B cell (primary cell): ENCODE results near the gene ST6GAL1. TPM values are rescaled to one million over a fixed set of nuclear protein-coding genes. Genes with fewer than 3 reads are reported as not detected.

Source experiments
- ATAC-seq: fragments of 200-7000 bp; cut with Tn5 transposase; one replicate; pipeline ENCODE4 v1.10.0; 2021; ENCODE audit warnings: low read depth, mild to moderate bottlenecking, moderate number of reproducible peaks, moderate library complexity
- CTCF ChIA-PET: fragments of 350-600 bp; sonication (Branson Sonifier 250); formaldehyde crosslinking; loops from one replicate; lab custom pipeline; 2021; ENCODE audit warnings: antibody characterized with exemption, inconsistent platforms; lab: Charles Lee
- POLR2A ChIA-PET: fragments of 350-600 bp; sonication (Branson Sonifier 250); formaldehyde crosslinking; loops from one replicate; lab custom pipeline; 2021; ENCODE audit warnings: antibody characterized with exemption; lab: Charles Lee
- DNase-seq: peaks from one replicate; pipeline ENCODE4 v3.0.0; 2013
- H2AFZ ChIP-seq: 2 replicates; pipeline ENCODE4 v1.6.1; 2012; ENCODE audit warnings: mild to moderate bottlenecking, low read depth, low read length; ENCODE audit not compliant: insufficient read depth, poor library complexity, severe bottlenecking
- H3K27ac ChIP-seq, 2 donors: 1 replicate in 1 of 2; 2 replicates in 1 of 2; pipeline ENCODE4 v1.5.1; 2012 to 2013; ENCODE audit warnings: low read length in 2 of 2, mild to moderate bottlenecking in 2 of 2, moderate library complexity in 1 of 2
- H3K27me3 ChIP-seq, 4 experiments: fragments of 200-600 bp in 1 of 4; sonication (generic) in 1 of 4; replicated peaks in 1 of 4; 1 replicate in 2 of 4; 2 replicates in 2 of 4; pipeline versions ENCODE4 v1.6.1 to v1.7.0; 2013 to 2016; ENCODE audit warnings: low read length in 3 of 4, mild to moderate bottlenecking in 2 of 4, mixed read lengths in 1 of 4, moderate library complexity in 1 of 4; ENCODE audit not compliant: insufficient read depth in 4 of 4, control insufficient read depth in 3 of 4; ENCODE audit errors: control extremely low read depth in 1 of 4
- H3K36me3 ChIP-seq, 2 experiments: replicated peaks in 1 of 2; 1 replicate in 1 of 2; 2 replicates in 1 of 2; pipeline versions ENCODE4 v1.6.1 to v1.7.1; 2013; ENCODE audit warnings: low read length in 1 of 2; ENCODE audit not compliant: insufficient read depth in 2 of 2, control insufficient read depth in 1 of 2; ENCODE audit errors: control extremely low read depth in 1 of 2, extremely low read depth in 1 of 2
- H3K4me1 ChIP-seq, 2 donors: fragments of 200-600 bp in 1 of 2; sonication (generic) in 1 of 2; 1 replicate in 1 of 2; 2 replicates in 1 of 2; pipeline versions ENCODE4 v1.5.1 to v1.6.1; 2013 to 2017; ENCODE audit warnings: low read length in 2 of 2; ENCODE audit not compliant: control insufficient read depth in 2 of 2, insufficient read depth in 2 of 2
- H3K4me2 ChIP-seq: replicated peaks from 2 replicates; pipeline ENCODE3; 2012; ENCODE audit warnings: mild to moderate bottlenecking, low read depth, low read length; ENCODE audit not compliant: poor library complexity, severe bottlenecking
- H3K4me3 ChIP-seq, 5 experiments: fragments of 200-600 bp in 1 of 5; sonication (generic) in 1 of 5; 1 replicate in 3 of 5; 2 replicates in 2 of 5; pipeline versions ENCODE4 v1.5.1 to v1.7.0; 2011 to 2016; ENCODE audit warnings: low read length in 4 of 5, mild to moderate bottlenecking in 4 of 5, low read depth in 2 of 5, control low read depth in 1 of 5, moderate library complexity in 1 of 5; ENCODE audit not compliant: insufficient read depth in 1 of 5; ENCODE audit errors: control extremely low read depth in 1 of 5, extremely low read depth in 1 of 5
- H3K79me2 ChIP-seq: fragments of 200-600 bp; sonication (generic); one replicate; pipeline ENCODE4 v1.6.0; 2016; ENCODE audit warnings: low read length; ENCODE audit not compliant: control insufficient read depth, insufficient read depth
- H3K9ac ChIP-seq: fragments of 200-600 bp; sonication (generic); 2 replicates; pipeline ENCODE4 v1.6.1; 2017; ENCODE audit warnings: mild to moderate bottlenecking, low read length, moderate library complexity
- H3K9me3 ChIP-seq, 3 donors: one replicate each; pipeline versions ENCODE4 v1.6.1 to v1.7.1; 2013; ENCODE audit warnings: low read length in 2 of 3; ENCODE audit not compliant: control insufficient read depth in 2 of 3, insufficient read depth in 1 of 3; ENCODE audit errors: control extremely low read depth in 1 of 3
- H4K20me1 ChIP-seq: 2 replicates; pipeline ENCODE4 v1.6.0; 2012; ENCODE audit warnings: mild to moderate bottlenecking, low read length; ENCODE audit not compliant: insufficient read depth, control insufficient read depth, poor library complexity, severe bottlenecking
- H3K27ac Mint-ChIP-seq: one replicate; pipeline ENCODE4 v1.8.0; 2021; ENCODE audit warnings: mixed read lengths
- H3K27me3 Mint-ChIP-seq: one replicate; pipeline ENCODE4 v1.8.0; 2021; ENCODE audit warnings: mixed read lengths
- H3K4me1 Mint-ChIP-seq: one replicate; pipeline ENCODE4 v1.8.0; 2021; ENCODE audit warnings: mixed read lengths
- H3K4me3 Mint-ChIP-seq: one replicate; pipeline ENCODE4 v1.8.0; 2021; ENCODE audit warnings: mixed read lengths
- H3K9me3 Mint-ChIP-seq: one replicate; pipeline ENCODE4 v1.8.0; 2022; ENCODE audit warnings: mixed read lengths; ENCODE audit not compliant: insufficient read depth
- CTCF ChIP-seq: fragments of 200-600 bp; IDR thresholded peaks from one replicate; pipeline ENCODE4 v1.8.0; 2022; ENCODE audit warnings: antibody characterized with exemption, mild to moderate bottlenecking
- EZH2 ChIP-seq: IDR thresholded peaks from 2 replicates; pipeline ENCODE4 v1.6.1; 2012; ENCODE audit warnings: borderline replicate concordance, low read depth, mild to moderate bottlenecking, moderate library complexity, low read length; ENCODE audit not compliant: insufficient read depth, poor library complexity, severe bottlenecking
- WGBS: methylation state at CpG from one replicate; pipeline ENCODE4 v1.1.5; 2013; ENCODE audit warnings: missing lambda C conversion rate; ENCODE audit not compliant: insufficient coverage; 5-methylcytosine and 5-hydroxymethylcytosine counted together
- intact Hi-C: fragments of 100-400 bp; cut with micrococcal nuclease; formaldehyde crosslinking; loops from one replicate; pipeline ENCODE4 v1.10.0; 2022
- polyA plus RNA-seq: library from polyadenylated mRNA; depleted of rRNA; stranded (reverse); fragments of >200 nt; gene quantifications from 2 replicates; pipeline ENCODE4 v1.2.3, GENCODE V29; 2012
- total RNA-seq, 2 donors: library from RNA; stranded (reverse); fragments of 120-200 nt in 1 of 2; gene quantifications; 1 replicate in 1 of 2; 2 replicates in 1 of 2; pipeline versions ENCODE4 v1.2.3 to v1.2.4, GENCODE V29; 2013 to 2022

The ST6GAL1 gene
- total and polyA plus RNA-seq, 2 donors (not counting 1 experiment from before 2014, with no cell fraction given): 174 to 563 TPM

GRCh38 chr3:186951640-186952552 is 21.6 kb downstream of the ST6GAL1 start:
- CTCF ChIA-PET: no interaction called here
- peak overlapping the region; percentile 21 for H3K4me2 ChIP-seq
- no peaks in the 10 kb centered on the region for H3K27me3 ChIP-seq
- H2AFZ ChIP-seq: no peak overlapping the region
- H3K27ac ChIP-seq: peak overlapping the region in 1 of 2 donors; percentile 54
- no peak overlapping the region for H3K4me3 ChIP-seq
- H4K20me1 ChIP-seq: peaks cover 81% of the 10 kb centered on the region
- peaks cover 8 to 62% of the 10 kb centered on the region in 2 experiments for H3K36me3 ChIP-seq
- H3K4me1 ChIP-seq: peaks cover 41 to 46% of the 10 kb centered on the region in 2 donors
- TF ChIP-seq CTCF: no peak
- no peak for TF ChIP-seq EZH2
- 96% methylated on average over 4 of the region's 7 CpGs for WGBS
- peaks cover 98% of the 10 kb centered on the region for H3K79me2 ChIP-seq
- Mint-ChIP-seq H3K9me3 (no peaks in the 10 kb centered on the region), H3K27me3 (no peaks in the 10 kb centered on the region), H3K4me1 (peaks cover 84% of the 10 kb centered on the region), H3K4me3 (no peak overlapping the region), H3K27ac (peak overlapping the region; percentile 48)
- POLR2A ChIA-PET: interaction anchor here (0.6 kb wide), 1 partner anchor 188 kb away, joined by 3 read pairs; the partner anchor contains the start of gene RPL39L
- H3K9me3 ChIP-seq: peaks cover 0 to 10% (median 3%) of the 10 kb centered on the region in 3 donors
- ATAC-seq: no peak
- no peak overlapping the region for H3K9ac ChIP-seq
- DNase-seq: no peak
- intact Hi-C loops: no loop called here
